GM12873 (cell line): ENCODE data around the gene POC1B.

ENCODE experiments used
- TF ChIP-seq, protein P1 (sequence below): IDR thresholded peaks from 2 replicates; pipeline ENCODE4 v1.5.1; 2012; ENCODE audit warnings: low read depth, mild to moderate bottlenecking, moderate library complexity, low read length, control low read depth; ENCODE audit not compliant: insufficient read depth; ENCODE audit errors: missing control alignments

POC1B gene

DNA sequence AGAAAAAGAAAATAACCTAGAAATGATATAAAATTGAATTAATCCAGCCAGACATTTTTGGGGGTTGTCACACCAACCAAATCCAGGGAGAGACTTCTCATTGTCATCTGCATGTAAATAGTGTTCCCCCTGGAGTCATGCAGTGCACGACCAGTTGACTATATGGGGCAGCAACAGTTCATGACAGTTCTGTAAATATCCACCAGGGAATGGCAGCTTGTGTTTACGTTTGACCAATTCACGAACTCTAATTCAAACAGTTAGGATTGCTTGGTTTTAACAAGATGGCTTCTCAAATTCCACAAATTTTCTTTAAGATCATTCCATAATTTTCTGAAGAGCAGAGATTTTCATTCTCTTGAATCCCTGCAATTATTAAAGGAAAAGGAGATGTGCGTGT is 130.1 kb downstream of the POC1B start:
- TF ChIP-seq, protein P1, sequence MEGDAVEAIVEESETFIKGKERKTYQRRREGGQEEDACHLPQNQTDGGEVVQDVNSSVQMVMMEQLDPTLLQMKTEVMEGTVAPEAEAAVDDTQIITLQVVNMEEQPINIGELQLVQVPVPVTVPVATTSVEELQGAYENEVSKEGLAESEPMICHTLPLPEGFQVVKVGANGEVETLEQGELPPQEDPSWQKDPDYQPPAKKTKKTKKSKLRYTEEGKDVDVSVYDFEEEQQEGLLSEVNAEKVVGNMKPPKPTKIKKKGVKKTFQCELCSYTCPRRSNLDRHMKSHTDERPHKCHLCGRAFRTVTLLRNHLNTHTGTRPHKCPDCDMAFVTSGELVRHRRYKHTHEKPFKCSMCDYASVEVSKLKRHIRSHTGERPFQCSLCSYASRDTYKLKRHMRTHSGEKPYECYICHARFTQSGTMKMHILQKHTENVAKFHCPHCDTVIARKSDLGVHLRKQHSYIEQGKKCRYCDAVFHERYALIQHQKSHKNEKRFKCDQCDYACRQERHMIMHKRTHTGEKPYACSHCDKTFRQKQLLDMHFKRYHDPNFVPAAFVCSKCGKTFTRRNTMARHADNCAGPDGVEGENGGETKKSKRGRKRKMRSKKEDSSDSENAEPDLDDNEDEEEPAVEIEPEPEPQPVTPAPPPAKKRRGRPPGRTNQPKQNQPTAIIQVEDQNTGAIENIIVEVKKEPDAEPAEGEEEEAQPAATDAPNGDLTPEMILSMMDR: no peak

DNA sequence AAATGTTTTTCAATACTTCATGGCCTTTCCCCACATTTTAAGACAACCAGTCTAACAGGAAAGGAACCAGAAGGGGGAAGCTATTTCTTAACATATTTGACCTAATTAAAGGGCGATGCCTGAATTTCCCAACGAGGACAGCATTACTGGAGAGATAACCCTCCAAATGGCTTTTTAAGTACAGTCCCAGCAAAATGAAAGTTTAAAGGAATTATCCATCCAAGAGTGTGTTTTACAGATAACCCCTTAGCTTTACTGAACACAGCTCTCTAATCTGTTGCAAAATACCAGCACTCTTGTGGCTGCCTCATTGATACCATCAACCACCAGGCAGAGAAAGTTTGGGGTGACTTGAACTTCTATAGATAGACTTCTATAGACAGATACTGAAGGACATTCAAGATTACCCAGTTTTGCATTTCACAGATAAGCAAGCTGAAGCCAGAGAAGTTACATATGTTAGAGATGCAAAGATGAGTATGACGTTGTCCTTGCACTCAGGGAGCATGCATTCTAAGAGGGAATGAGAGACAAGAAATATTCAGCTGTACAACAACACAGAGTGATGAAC is 132.2 kb downstream of the POC1B start:
- TF ChIP-seq, protein P1: no peak

DNA sequence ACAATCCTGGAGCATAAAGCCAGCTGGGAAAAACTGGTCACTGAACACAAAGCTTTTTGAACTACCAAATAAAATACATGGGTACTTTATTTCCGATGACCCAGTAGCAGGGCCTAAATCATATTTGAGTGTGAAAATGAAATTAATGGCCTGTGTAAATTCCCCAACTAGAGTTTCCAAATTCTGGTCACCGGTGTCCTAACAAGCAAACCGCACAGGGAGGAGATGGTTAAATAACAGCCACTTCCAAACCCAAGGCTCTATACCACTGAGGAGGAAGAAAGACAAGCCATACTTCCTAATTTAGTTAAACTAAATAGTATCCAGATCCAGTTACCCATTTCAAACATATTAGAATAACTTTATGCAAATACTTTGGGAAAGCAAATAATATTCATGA is 133.5 kb downstream of the POC1B start:
- TF ChIP-seq, protein P1: no peak

DNA sequence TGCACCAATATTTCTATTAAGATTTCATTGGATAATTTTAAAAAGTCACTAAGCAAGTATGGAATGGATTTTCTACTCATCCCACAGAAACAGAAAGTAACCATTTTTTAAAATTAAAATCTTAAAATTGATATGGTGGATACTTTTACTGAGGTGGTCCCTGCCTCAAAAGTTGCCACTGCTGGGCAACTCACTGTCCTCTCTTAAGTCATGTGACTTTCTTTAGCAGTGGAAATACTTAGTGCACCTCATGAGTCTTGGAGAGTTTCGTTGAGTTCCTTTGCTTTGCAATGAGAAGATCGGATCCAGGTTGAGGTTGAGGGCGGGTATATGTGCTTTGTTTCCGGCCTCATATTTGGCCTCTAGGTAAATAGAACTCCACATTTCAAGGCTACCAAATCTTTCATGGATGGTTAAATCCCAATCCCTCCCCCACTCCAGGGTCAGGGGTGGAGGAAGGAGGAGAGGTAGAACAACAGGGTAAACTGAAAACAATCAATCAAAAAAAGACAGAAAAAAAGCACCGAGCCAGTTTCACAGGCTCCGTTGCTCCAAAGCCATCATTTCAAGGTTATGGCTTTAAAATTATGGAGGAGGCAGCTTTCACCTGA is 134.0 kb downstream of the POC1B start:
- TF ChIP-seq, protein P1: no peak

DNA sequence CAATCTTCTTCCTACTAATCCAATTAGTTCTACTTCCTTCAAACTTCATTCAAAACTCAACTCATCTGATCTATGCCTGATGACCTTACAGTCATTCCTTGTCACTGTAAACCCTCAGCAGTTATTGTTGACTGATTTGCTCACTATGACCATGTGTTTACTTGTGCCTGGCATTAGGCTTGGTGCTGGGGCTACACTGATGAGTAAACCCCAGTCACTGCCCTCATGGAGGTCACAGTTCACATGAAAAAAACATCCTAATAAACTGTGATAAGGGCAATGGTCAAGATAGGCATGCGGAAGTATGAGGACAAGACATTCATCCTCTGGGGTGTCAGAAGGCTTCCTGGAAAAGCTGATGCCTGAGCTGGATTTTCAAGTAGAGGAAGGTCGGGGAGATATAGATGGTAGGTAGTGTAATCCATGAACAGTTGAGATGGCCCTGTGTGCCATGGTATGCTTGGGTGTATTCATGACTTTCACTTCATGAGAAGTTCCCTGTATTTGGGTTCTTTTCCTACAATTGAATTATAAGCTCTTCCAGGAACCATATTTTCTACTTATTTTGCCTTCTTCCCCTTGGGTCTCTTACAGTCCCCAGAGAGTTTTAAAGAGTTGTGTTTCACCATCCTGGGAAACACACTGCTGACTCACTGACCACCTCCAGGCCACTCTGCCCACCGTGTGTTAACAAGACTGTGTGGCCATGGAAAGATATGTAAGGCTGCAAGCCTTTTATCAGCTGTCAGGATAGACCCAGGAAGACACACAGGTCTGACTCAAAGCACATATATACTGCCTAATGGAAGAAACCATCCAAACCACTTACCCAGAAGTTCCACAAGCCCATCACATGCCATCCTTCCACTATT is 134.8 kb downstream of the POC1B start:
- TF ChIP-seq, protein P1: no peak

DNA sequence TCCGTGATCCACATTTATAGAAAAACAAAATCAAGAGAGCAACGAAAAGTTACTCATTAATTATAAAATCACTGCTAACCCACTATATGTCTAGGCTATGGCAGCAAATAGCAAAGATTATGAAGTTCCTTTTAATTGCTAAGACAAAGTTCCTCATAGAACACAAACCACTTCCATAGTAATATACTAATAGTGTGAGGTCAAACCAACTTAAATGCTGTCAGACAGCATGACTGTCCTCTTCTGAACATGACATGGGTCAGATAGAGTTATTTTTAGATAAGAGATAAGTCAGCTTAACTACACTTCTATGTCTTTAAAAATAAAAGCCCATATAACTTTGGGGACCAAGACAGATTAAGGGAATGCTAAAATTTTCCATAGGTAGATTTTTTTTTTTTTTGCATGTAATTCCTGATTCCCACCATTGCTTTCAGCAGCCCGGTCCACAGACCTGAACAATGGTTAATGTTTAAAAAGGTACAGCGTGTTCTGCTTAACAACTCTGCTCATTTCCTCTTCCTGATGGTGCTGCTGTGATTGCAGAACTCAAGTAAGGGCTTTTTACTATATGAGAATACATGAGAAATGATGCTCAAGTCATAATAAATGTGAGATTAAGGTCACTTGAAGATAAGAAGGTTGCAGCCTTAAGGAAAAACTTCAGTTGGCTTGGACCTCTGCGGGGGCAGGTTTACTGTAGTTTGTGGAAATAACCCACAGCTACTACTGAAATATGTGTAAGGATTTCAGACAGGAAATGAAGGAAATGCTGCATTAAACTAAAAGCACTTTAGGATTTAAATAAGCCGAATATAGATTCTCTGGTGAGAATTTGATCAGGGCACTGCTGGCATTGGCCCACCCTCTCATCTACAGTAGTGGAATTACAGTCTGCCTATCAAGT is 135.8 kb downstream of the POC1B start:
- TF ChIP-seq, protein P1: no peak
